ENCODE measurements around the gene STUB1. TPM values are rescaled to one million over a fixed set of nuclear protein-coding genes. Genes with fewer than 3 reads are reported as not detected.

The STUB1 gene
- 10 to 100 TPM; 40.1 to 66.1 (median 56.0) TPM for total RNA-seq
- 100 to 1,000 TPM in 1 of 2 donors, 10 to 100 TPM in 1; 89.5 to 130 TPM for polyA plus RNA-seq

DNA sequence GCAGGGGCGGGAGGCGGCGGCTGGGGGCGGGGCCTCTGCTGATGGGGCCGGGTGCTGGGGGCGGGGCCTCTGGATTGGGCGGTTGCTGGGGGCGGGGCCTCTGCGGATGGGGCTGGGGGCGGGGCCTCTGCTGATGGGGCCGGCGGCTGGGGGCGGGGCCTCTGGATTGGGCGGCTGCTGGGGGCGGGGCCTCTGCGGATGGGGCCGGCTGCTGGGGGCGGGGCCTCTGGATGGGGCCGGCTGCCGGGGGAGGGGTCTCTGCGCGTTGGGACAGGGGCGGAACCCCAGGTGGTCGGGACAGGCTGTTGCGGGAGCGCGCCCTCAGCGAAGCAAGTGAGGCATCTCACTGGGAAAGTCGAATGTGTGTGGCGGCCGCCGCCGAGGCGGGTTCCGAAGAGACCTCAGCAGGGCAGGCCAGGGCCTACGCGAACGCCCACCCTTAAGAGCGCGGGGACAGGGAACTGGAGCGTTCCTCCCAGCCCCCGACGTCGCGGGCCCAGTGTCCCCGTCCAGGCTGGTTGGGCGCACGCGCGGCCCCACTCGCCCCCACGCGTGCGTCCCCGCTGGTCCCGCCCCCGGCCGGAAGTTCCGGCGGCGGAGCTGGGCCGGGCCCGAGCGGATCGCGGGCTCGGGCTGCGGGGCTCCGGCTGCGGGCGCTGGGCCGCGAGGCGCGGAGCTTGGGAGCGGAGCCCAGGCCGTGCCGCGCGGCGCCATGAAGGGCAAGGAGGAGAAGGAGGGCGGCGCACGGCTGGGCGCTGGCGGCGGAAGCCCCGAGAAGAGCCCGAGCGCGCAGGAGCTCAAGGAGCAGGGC, at the start of gene STUB1:
STUB1 (plus strand) TSS at position 597 of the 811 bp plus-strand sequence; CDS start at position 713, 116 bp downstream.
- 0 to 1% methylated on average over 29 to 91 of the region's 91 CpGs for WGBS, 2 donors
- Histone ChIP-seq H3K27me3 (no peaks in the 10 kb centered on the region), H3K9me3 (no peaks in the 10 kb centered on the region), H3K27ac (peak within 1 kb of the TSS; percentile 74 to 87 (median 82)), H3K4me1 (peaks cover 9 to 25% (median 24%) of the 10 kb centered on the region in 3 donors), H3K36me3 (peaks cover 0 to 14% (median 13%) of the 10 kb centered on the region in 3 donors), H3K4me3 (peak within 1 kb of the TSS; percentile 51 to 93 (median 74))
- ATAC-seq (peak; percentile 63 to 82 (median 72)), FAIRE-seq (no peak), DNase-seq (peak; percentile 78 to 94 (median 88))
- TF ChIP-seq, protein P1, sequence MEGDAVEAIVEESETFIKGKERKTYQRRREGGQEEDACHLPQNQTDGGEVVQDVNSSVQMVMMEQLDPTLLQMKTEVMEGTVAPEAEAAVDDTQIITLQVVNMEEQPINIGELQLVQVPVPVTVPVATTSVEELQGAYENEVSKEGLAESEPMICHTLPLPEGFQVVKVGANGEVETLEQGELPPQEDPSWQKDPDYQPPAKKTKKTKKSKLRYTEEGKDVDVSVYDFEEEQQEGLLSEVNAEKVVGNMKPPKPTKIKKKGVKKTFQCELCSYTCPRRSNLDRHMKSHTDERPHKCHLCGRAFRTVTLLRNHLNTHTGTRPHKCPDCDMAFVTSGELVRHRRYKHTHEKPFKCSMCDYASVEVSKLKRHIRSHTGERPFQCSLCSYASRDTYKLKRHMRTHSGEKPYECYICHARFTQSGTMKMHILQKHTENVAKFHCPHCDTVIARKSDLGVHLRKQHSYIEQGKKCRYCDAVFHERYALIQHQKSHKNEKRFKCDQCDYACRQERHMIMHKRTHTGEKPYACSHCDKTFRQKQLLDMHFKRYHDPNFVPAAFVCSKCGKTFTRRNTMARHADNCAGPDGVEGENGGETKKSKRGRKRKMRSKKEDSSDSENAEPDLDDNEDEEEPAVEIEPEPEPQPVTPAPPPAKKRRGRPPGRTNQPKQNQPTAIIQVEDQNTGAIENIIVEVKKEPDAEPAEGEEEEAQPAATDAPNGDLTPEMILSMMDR (IDR thresholded peaks at IDR 0.05): no peak
- intact Hi-C loops (cut with DNase I): no loop called here

DNA sequence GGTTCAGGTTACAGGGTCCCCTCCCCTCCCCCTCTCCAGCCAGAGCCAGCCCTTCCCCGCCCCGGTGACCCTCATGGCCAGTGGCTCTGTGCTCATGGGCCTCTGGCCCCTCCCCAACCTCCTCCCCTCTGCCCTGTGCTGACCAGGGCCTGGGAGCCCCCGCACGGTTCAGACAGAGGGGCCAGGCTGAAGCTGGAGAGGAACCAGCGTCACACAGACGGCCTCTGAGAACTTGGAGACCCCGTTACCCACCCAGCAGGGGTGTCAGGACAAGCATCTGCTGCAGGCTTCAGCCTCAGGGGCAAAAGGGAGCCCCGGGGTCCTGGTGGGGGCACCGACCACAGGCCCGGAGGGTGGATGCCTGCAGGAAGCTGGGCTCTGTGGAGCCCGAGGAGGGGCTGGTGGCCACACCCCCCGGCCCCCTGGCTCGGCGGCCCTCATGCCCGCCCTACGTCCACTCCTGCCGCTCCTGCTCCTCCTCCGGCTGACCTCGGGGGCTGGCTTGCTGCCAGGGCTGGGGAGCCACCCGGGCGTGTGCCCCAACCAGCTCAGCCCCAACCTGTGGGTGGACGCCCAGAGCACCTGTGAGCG, 49.3 kb upstream of the STUB1 start, which contains the start of gene WFIKKN1:
WFIKKN1 (plus strand) TSS at position 171 of the 591 bp plus-strand sequence; CDS start at position 440, 269 bp downstream.
- no peak for FAIRE-seq
- Histone ChIP-seq H3K36me3 (peaks cover 0 to 36% (median 10%) of the 10 kb centered on the region in 3 donors), H3K27me3 (no peaks in the 10 kb centered on the region), H3K4me1 (peaks cover 3 to 6% (median 5%) of the 10 kb centered on the region in 3 donors), H3K9me3 (no peaks in the 10 kb centered on the region), H3K4me3 (no peak within 1 kb of the TSS), H3K27ac (no peak within 1 kb of the TSS)
- WGBS, 2 donors: 4 to 6% methylated on average over 20 to 23 of the region's 23 CpGs
- intact Hi-C loops (cut with DNase I): no loop called here
- ATAC-seq: peak; percentile 6 to 51 (median 28)
- TF ChIP-seq, protein P1 (IDR thresholded peaks at IDR 0.05): no peak
- DNase-seq: peak; percentile 58 to 92 (median 77)

- TF ChIP-seq, protein P1 (IDR thresholded peaks at IDR 0.05): no peak
- DNase-seq (peak in 1 of 6 donors; percentile 20), FAIRE-seq (no peak), ATAC-seq (no peak)
- H3K9me3 ChIP-seq: no peaks in the 10 kb centered on the region
- H3K4me1 ChIP-seq: peaks cover 3 to 6% (median 5%) of the 10 kb centered on the region in 3 donors
- 38 to 58% methylated on average over 9 of the region's 9 CpGs for WGBS, 2 donors
- no peak overlapping the region for H3K27ac ChIP-seq
- intact Hi-C loops (cut with DNase I): no loop called here
- no peak overlapping the region for H3K4me3 ChIP-seq
- H3K27me3 ChIP-seq: no peaks in the 10 kb centered on the region
- H3K36me3 ChIP-seq: peaks cover 0 to 27% (median 5%) of the 10 kb centered on the region in 3 donors
Observed at GRCh38 chr16:631808-632358, 48.3 kb upstream of the STUB1 start.

GRCh38 chr16:632486-633335, 47.5 kb upstream of the STUB1 start:
- ATAC-seq (no peak), DNase-seq (peak in 4 of 6 donors; percentile 17 to 80 (median 52)), FAIRE-seq (no peak)
- 94% methylated on average over 67 of the region's 67 CpGs for WGBS, 2 donors
- Histone ChIP-seq H3K27me3 (no peaks in the 10 kb centered on the region), H3K9me3 (no peaks in the 10 kb centered on the region), H3K4me1 (peaks cover 8 to 10% (median 8%) of the 10 kb centered on the region in 3 donors), H3K4me3 (no peak overlapping the region), H3K27ac (no peak overlapping the region), H3K36me3 (peaks cover 0 to 18% (median 5%) of the 10 kb centered on the region in 3 donors)
- intact Hi-C loops (cut with DNase I): no loop called here
- TF ChIP-seq, protein P1 (IDR thresholded peaks at IDR 0.05): no peak
